A204.1 (cell line): ENCODE data around the gene MAP2K4.
"Not testable (repeated sequence)": the region's sequence is repeated elsewhere in the genome, so short reads cannot be mapped to it uniquely, and the experiment has no call there.

Experiments
- FAIRE-seq: peaks from 2 replicates; lab custom pipeline; 2012; peaks lifted over from hg19 to GRCh38; lab: Jason Lieb, UNC

Gene MAP2K4

GRCh38 chr17:12020642-12021622, at the start of gene MAP2K4:
MAP2K4 (plus strand) TSS chr17:12020877; CDS start chr17:12020887, 10 bp downstream.
- no peak for FAIRE-seq

DNA sequence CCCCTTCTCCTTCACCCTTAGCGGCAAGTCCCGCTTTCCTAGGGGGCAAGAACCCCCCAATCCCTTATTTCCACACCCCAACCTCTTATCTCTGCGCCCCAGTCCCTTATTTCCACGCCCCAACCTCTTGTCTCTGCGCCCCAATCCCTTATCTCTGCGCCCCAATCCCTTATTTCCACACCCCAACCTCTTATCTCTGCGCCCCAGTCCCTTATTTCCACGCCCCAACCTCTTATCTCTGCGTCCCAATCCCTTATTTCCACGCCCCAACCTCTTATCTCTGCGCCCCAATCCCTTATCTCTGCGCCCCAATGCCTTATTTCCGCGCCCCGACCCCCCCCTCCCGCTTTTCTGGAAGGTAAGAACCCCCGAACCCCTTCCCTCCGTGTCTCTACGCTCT, 47.9 kb upstream of the MAP2K4 start:
- FAIRE-seq: not testable (repeated sequence)

GRCh38 chr17:11979795-11980194, 40.9 kb upstream of the MAP2K4 start:
- no peak for FAIRE-seq

DNA sequence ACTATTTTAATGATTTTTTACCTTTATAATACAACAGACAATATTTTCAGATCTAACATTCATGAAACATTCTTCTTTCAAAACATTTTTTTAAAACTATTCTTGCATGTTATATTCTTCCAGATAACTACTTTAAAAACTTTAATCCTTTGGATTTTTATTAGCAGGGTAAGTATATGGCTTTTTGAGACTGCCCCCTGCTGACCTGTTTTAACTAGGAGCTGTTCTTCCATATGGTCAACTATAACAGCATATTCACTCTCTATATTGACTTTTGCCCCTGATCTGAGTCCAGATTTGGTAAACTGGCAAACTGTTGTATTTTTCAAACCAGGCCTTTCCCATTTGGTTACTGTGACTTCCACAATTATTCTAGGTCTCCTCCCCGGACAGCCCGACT, 39.9 kb upstream of the MAP2K4 start:
- peak; percentile 9 for FAIRE-seq

GRCh38 chr17:11981862-11982261, 38.8 kb upstream of the MAP2K4 start:
- FAIRE-seq: no peak

GRCh38 chr17:11986179-11986941, 34.3 kb upstream of the MAP2K4 start:
- FAIRE-seq: no peak

GRCh38 chr17:11986942-11987329, 33.7 kb upstream of the MAP2K4 start:
- FAIRE-seq: peak; percentile 96

GRCh38 chr17:11990363-11990983, 30.2 kb upstream of the MAP2K4 start:
- FAIRE-seq: no peak

DNA sequence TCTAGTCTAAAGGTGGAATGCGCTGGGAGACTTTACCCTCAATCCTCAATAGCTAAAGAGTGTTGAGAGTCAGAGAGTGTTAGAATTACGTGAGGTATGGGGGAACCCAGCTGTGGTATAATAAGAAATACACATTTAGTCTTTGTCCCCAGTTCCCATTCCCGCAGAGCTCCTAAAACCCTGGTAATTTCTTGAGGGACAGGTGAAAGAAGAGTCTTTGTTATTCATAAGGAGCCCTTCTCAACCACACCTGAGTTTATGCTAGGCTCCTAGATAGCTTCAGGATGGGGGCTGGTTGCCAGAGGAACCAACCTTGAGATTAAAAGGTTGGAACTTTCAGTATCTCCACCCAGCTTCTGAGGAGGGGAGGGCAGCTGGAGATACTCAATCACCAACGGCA, 29.2 kb upstream of the MAP2K4 start:
- no peak for FAIRE-seq

GRCh38 chr17:11996722-11997146, 23.9 kb upstream of the MAP2K4 start:
- no peak for FAIRE-seq

DNA sequence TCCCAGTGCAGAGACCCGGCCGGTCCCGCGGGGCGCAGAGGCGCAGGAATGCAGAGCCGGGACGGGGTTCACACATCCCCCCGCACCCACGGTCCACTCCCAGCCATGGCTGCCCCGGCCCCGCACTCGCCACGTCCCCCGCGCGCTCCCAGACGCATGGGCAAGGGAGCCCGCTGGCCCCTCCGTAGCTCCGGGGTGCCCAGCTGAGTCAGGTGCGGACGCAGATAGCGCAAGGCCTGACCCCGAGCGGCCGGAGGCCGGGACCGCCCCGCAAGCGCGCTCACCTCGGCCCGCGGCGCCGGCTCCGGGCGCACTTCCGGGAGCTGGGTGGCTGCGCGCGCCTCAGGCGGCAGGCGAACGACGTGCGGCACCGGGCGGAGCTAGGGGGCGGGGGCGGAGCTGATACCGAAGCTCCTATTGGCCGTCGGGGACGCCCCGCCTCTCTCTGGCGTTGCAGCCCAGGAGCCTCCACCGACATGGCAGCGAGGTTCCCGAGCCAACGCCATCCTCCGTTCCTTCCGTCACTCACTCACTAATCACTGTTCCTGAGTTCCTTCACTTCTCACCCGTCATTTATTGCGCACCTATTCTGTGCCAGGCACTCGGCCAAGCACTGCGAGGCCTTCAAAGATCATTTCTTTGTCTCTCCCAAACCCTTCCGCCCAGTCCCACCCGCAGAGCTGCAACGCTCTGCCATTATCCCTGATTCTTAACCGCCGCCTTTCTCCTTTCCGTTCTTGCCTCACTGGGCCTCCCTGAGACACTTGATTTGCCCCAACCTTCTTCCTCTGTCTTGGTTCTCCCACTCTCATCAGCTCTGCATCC, 23.3 kb upstream of the MAP2K4 start, which contains the start of gene ZNF18:
TSS of gene ZNF18 (minus strand) at position 329 of the 825 bp plus-strand sequence. CDS start 4,646 bp downstream, outside the sequence.
- no peak for FAIRE-seq

DNA sequence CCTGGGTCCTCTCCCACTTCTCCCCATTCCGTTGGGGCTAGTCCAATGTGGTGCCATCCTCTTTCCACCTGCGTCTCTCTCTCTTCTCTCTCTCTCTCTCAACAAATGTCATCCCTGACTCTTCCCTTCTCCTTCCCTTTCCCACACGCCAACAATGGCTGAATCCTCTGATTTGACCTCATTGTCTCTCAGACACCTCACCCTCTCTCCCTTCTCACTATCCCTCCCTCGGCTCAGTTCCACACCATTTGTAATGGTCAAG, 22.8 kb upstream of the MAP2K4 start:
- FAIRE-seq: no peak

- no peak for FAIRE-seq
These were observed 21.0 kb upstream of the MAP2K4 start for GRCh38 chr17:11999696-12000095.

GRCh38 chr17:12007466-12007865, 13.2 kb upstream of the MAP2K4 start:
- no peak for FAIRE-seq

DNA sequence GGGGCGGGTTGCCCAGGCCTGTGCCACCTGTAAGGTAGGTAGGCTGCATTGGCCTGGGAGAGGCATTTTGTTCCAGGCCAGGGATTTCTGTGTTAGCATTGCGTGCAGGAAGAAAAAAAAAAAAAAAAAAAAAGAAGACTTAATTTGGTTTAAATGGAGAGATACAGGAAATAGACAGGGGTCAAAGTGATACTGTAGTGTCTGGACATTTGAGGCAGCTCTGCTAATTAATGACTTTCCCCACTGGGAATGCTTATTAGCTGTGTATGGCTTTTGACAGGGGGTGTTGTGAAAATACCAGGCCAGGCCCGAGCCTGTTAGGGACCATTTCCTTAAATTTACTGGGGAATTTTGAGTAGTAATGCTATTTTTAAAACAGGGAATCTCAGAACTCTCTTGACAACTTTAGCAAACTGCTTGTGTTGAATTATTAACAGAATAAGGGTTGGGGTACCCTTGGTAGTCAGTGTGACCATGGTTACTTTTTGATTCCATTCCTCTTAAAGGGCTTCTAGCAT, 1.0 kb downstream of the MAP2K4 start:
- no peak for FAIRE-seq

DNA sequence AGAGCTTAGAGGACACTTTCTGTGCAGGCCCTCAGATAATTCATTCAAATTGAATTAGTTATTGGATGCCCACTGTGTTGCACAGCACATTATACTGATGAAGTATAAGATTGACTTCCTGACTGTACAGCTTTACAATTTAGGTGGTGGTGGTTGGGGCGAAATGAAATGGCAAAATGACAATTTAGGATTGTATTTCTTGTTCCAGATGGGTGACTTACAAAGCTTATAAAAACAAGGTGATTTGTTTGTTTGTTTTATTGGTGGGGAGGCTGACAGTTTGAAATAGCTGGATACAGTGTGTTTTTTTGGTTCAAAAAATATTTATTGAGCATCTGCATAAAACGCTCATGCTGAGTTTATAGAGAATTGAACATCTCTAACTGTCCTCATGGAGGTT, 1.6 kb downstream of the MAP2K4 start:
- no peak for FAIRE-seq

GRCh38 chr17:12024327-12024726, 3.6 kb downstream of the MAP2K4 start:
- no peak for FAIRE-seq

DNA sequence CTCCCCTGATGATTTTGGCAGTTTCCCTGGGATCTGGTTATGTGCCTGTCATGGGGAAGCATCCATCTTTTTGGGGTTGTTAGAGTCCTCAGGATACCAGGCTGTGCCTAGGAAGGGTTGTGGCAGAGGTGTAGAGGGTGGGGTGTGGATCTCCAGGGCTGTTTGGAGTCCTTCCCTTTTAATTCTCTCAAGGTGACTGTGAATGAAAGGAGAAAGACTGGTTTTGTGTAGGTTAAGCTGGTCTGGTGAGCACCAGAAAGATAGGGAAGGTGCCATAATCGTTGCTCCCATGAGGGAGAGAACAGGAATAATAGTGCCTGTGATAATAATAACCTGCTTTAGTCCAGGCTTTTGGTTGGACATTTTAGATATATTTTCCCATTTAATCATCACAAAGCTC, 7.0 kb downstream of the MAP2K4 start:
- no peak for FAIRE-seq

- FAIRE-seq: no peak
These were observed 7.9 kb downstream of the MAP2K4 start for GRCh38 chr17:12028611-12029010.

DNA sequence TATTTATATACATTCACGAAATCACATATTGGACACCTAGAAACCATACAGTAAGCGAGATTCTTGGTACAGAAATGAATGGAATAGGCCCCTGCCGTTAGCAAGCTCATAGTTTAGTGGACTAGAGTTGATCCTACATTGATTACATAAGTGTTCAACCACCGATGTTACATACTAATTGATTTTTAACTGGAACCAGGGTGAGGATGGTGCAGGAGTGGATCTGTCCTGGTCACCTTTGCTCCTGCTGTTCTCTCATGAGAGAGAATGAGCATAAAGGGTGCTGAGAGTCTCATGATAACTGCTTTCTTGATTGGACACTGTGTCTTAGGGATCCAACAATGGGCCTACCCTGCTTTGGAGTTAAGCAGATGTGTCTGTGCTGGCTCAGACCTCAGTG, 13.9 kb downstream of the MAP2K4 start:
- FAIRE-seq: no peak

DNA sequence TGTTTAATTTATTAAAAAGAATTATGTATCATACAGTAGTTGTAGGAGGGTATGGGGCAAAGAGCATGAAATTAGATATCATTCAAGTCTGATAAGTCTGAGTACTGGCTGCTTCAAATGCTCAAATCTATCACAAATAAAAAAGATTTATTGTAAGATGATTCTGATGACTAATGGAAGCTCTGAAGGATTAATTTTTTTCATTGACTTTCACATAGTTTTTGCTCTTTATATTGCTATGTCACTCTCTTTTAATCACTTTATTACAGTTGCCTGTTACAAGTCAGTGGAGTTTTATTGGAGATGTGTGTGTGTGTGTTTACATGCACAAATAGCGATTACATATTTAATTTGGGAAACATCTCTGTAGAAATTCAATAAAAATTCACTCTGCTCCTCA, 15.0 kb downstream of the MAP2K4 start:
- no peak for FAIRE-seq

DNA sequence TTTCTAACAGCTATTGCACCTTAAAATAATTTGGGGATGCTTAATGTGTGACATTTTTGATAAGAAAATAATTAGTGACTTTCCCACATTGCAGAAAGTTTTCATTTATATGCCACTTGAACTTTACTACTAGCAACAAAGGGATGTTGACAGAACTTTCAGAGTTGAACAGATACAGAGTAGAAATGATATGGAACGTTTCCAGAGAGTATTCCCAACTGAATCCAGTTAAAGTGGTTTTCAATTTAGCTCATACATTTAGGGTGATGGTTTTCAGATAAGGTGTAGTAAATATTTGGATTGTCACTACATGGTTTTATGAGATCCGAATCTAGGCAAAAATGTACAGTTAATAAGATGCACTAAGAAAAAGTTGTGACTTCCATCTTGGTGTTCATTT, 17.3 kb downstream of the MAP2K4 start:
- FAIRE-seq: no peak
